Endodermal cell (in vitro differentiated cells): Measurements from ENCODE around the gene RAB18. TPM values are rescaled to one million over a fixed set of nuclear protein-coding genes. Genes with fewer than 3 reads are reported as not detected.

Experiments
- DNase-seq: peaks from one replicate; pipeline ENCODE4 v3.0.0-alpha.2; 2017
- H3K27ac ChIP-seq: 2 replicates; pipeline ENCODE4 v1.5.1; 2013; ENCODE audit warnings: mild to moderate bottlenecking, low read depth, low read length, moderate library complexity
- H3K27me3 ChIP-seq: 2 replicates; pipeline ENCODE4 v1.6.1; 2013; ENCODE audit warnings: mild to moderate bottlenecking, low read length, moderate library complexity; ENCODE audit not compliant: insufficient read depth, control insufficient read depth, poor library complexity, severe bottlenecking
- H3K36me3 ChIP-seq: 2 replicates; pipeline ENCODE4 v1.7.0; 2013; ENCODE audit warnings: mild to moderate bottlenecking, low read length, moderate library complexity; ENCODE audit not compliant: control insufficient read depth, insufficient read depth
- H3K4me1 ChIP-seq: one replicate; pipeline ENCODE4 v1.7.0; 2013; ENCODE audit warnings: low read length; ENCODE audit not compliant: control insufficient read depth, insufficient read depth
- H3K4me3 ChIP-seq: 2 replicates; pipeline ENCODE4 v1.5.1; 2013; ENCODE audit warnings: mild to moderate bottlenecking, low read length, moderate library complexity
- H3K9ac ChIP-seq: 2 replicates; pipeline ENCODE4 v1.6.1; 2013; ENCODE audit warnings: mild to moderate bottlenecking, low read length, moderate library complexity; ENCODE audit not compliant: poor library complexity, severe bottlenecking; ENCODE audit errors: extremely low read depth
- H3K9me3 ChIP-seq: 2 replicates; pipeline ENCODE4 v1.6.1; 2013; ENCODE audit warnings: mild to moderate bottlenecking, low read length, moderate library complexity; ENCODE audit not compliant: control insufficient read depth
- H3K27ac Mint-ChIP-seq: 2 replicates; pipeline ENCODE4 v1.8.0; 2020; ENCODE audit warnings: mixed read lengths
- H3K27me3 Mint-ChIP-seq: 2 replicates; pipeline ENCODE4 v1.8.0; 2021; ENCODE audit warnings: mild to moderate bottlenecking, mixed read lengths; ENCODE audit not compliant: insufficient read depth
- H3K36me3 Mint-ChIP-seq: 2 replicates; pipeline ENCODE4 v1.8.0; 2020; ENCODE audit warnings: low read depth, mixed read lengths
- H3K4me1 Mint-ChIP-seq: 2 replicates; pipeline ENCODE4 v1.8.0; 2020; ENCODE audit warnings: mixed read lengths
- H3K4me3 Mint-ChIP-seq: 2 replicates; pipeline ENCODE4 v1.8.0; 2020; ENCODE audit warnings: mild to moderate bottlenecking, moderate library complexity, mixed read lengths
- H3K9me3 Mint-ChIP-seq: 2 replicates; pipeline ENCODE4 v1.8.0; 2020; ENCODE audit warnings: mild to moderate bottlenecking, mixed read lengths
- CTCF ChIP-seq: fragments of 200-600 bp; sonication (generic); conservative IDR thresholded peaks from 2 replicates; pipeline ENCODE4 v1.5.0; 2021; ENCODE audit warnings: antibody characterized with exemption, mild to moderate bottlenecking
- WGBS, 2 experiments: methylation state at CpG; one replicate each; pipeline versions ENCODE4 v1.1.5 to v1.1.7; 2013; ENCODE audit warnings: missing lambda C conversion rate in 2 of 2, mixed read lengths in 1 of 2; ENCODE audit not compliant: insufficient coverage in 1 of 2, insufficient read length in 1 of 2; 5-methylcytosine and 5-hydroxymethylcytosine counted together
- total RNA-seq, 2 donors: library from RNA; stranded (reverse); fragmentation: NEBNext Ultra II Directional in 1 of 2; extraction: Animal tissue kit (Norgen Biotek cat#: 25700) in 1 of 2; gene quantifications; 2 replicates in 1 of 2; 3 replicates in 1 of 2; pipeline ENCODE4 v1.2.1, GENCODE V29; 2021

Gene RAB18
- total RNA-seq, 2 donors from 2014 or later, result 122 to 150 TPM

- Histone ChIP-seq H3K4me3 (no peak overlapping the region), H3K36me3 (no peaks in the 10 kb centered on the region), H3K27ac (no peak overlapping the region), H3K9me3 (no peaks in the 10 kb centered on the region), H3K9ac (no peak overlapping the region), H3K4me1 (no peaks in the 10 kb centered on the region), H3K27me3 (no peaks in the 10 kb centered on the region)
- H3K36me3 Mint-ChIP-seq, result no peaks in the 10 kb centered on the region
- no peak for TF ChIP-seq CTCF
- H3K27ac Mint-ChIP-seq, result no peak overlapping the region
- no peaks in the 10 kb centered on the region for H3K27me3 Mint-ChIP-seq
- WGBS, 2 experiments, result 80 to 92% methylated on average over 1 of the region's 1 CpG
- DNase-seq, result no peak
- H3K9me3 Mint-ChIP-seq, result peaks cover 2% of the 10 kb centered on the region
- H3K4me3 Mint-ChIP-seq, result no peak overlapping the region
- H3K4me1 Mint-ChIP-seq, result peaks cover 5% of the 10 kb centered on the region
These were observed 60.3 kb downstream of the RAB18 start for GRCh38 chr10:27564398-27564797.

GRCh38 chr10:27564880-27565279 lies 60.8 kb downstream of the RAB18 start:
- Histone ChIP-seq H3K4me1 (no peaks in the 10 kb centered on the region), H3K36me3 (no peaks in the 10 kb centered on the region), H3K27ac (no peak overlapping the region), H3K9me3 (no peaks in the 10 kb centered on the region), H3K9ac (no peak overlapping the region), H3K4me3 (no peak overlapping the region), H3K27me3 (no peaks in the 10 kb centered on the region)
- DNase-seq, result no peak
- Mint-ChIP-seq H3K9me3 (peaks cover 2% of the 10 kb centered on the region), H3K4me3 (no peak overlapping the region), H3K27me3 (no peaks in the 10 kb centered on the region), H3K27ac (no peak overlapping the region), H3K4me1 (peaks cover 5% of the 10 kb centered on the region), H3K36me3 (no peaks in the 10 kb centered on the region)
- no peak for TF ChIP-seq CTCF
- WGBS, 2 experiments, result 90 to 92% methylated on average over 3 of the region's 3 CpGs

GRCh38 chr10:27568196-27569175 lies 64.4 kb downstream of the RAB18 start:
- Histone ChIP-seq H3K4me3 (no peak overlapping the region), H3K9me3 (no peaks in the 10 kb centered on the region), H3K4me1 (no peaks in the 10 kb centered on the region), H3K9ac (no peak overlapping the region), H3K27me3 (no peaks in the 10 kb centered on the region), H3K36me3 (no peaks in the 10 kb centered on the region), H3K27ac (no peak overlapping the region)
- peaks cover 4% of the 10 kb centered on the region for H3K4me1 Mint-ChIP-seq
- peaks cover 2% of the 10 kb centered on the region for H3K9me3 Mint-ChIP-seq
- no peak overlapping the region for H3K27ac Mint-ChIP-seq
- no peaks in the 10 kb centered on the region for H3K36me3 Mint-ChIP-seq
- no peak for DNase-seq
- no peak for TF ChIP-seq CTCF
- 94% methylated on average over 4 to 6 of the region's 7 CpGs for WGBS, 2 experiments
- no peaks in the 10 kb centered on the region for H3K27me3 Mint-ChIP-seq
- H3K4me3 Mint-ChIP-seq, result no peak overlapping the region
